HepG2 (cell line): Measurements from ENCODE around the gene MYBL2.

Experiments
- HNF4G ChIP-seq, 2 experiments: sonication (generic) in 1 of 2; formaldehyde crosslinking in 1 of 2; IDR thresholded peaks; 2 replicates each; pipeline versions ENCODE4 v1.4.0 to v1.6.1; 2011 to 2020; ENCODE audit warnings: borderline replicate concordance in 2 of 2, low read depth in 2 of 2, mild to moderate bottlenecking in 2 of 2, low read length in 1 of 2, missing genetic modification reagents in 1 of 2, moderate library complexity in 1 of 2
- MYC ChIP-seq: sonication (generic); formaldehyde crosslinking; IDR thresholded peaks from 2 replicates; pipeline ENCODE4 v1.9.0; 2021; ENCODE audit warnings: missing genetic modification reagents, borderline replicate concordance
- PLRG1 ChIP-seq: fragments of 450-650 bp; conservative IDR thresholded peaks from 2 replicates; pipeline ENCODE4 v1.6.1; 2016
- POLR2AphosphoS5 ChIP-seq: IDR thresholded peaks from 2 replicates; pipeline ENCODE4 v1.6.1; 2012; ENCODE audit warnings: low read depth, low read length
- TARDBP ChIP-seq: sonication (generic); formaldehyde crosslinking; IDR thresholded peaks from 2 replicates; pipeline ENCODE4 v1.8.0; 2022; ENCODE audit warnings: mild to moderate bottlenecking, missing genetic modification reagents
- ZNF12 ChIP-seq: sonication (generic); formaldehyde crosslinking; IDR thresholded peaks from 2 replicates; pipeline ENCODE4 v1.5.0; 2020; ENCODE audit warnings: missing genetic modification reagents
- ZNF629 ChIP-seq: sonication (generic); formaldehyde crosslinking; conservative IDR thresholded peaks from 2 replicates; pipeline ENCODE4 v1.5.0; 2020; ENCODE audit warnings: missing genetic modification reagents
- TF ChIP-seq, protein P1 (sequence below): sonication (generic); formaldehyde crosslinking; IDR thresholded peaks from 2 replicates; pipeline ENCODE4 v1.5.0; 2020; ENCODE audit warnings: mild to moderate bottlenecking, missing genetic modification reagents, moderate library complexity
- TF ChIP-seq, protein P2 (sequence below): fragments of 450-650 bp; IDR thresholded peaks from 2 replicates; pipeline ENCODE4 v1.6.1; 2017; ENCODE audit warnings: mild to moderate bottlenecking

DNA sequence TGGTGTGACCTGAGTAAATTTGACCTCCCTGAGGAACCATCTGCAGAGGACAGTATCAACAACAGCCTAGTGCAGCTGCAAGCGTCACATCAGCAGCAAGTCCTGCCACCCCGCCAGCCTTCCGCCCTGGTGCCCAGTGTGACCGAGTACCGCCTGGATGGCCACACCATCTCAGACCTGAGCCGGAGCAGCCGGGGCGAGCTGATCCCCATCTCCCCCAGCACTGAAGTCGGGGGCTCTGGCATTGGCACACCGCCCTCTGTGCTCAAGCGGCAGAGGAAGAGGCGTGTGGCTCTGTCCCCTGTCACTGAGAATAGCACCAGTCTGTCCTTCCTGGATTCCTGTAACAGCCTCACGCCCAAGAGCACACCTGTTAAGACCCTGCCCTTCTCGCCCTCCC is 35.6 kb downstream of the MYBL2 start:
- TF ChIP-seq, protein P1, sequence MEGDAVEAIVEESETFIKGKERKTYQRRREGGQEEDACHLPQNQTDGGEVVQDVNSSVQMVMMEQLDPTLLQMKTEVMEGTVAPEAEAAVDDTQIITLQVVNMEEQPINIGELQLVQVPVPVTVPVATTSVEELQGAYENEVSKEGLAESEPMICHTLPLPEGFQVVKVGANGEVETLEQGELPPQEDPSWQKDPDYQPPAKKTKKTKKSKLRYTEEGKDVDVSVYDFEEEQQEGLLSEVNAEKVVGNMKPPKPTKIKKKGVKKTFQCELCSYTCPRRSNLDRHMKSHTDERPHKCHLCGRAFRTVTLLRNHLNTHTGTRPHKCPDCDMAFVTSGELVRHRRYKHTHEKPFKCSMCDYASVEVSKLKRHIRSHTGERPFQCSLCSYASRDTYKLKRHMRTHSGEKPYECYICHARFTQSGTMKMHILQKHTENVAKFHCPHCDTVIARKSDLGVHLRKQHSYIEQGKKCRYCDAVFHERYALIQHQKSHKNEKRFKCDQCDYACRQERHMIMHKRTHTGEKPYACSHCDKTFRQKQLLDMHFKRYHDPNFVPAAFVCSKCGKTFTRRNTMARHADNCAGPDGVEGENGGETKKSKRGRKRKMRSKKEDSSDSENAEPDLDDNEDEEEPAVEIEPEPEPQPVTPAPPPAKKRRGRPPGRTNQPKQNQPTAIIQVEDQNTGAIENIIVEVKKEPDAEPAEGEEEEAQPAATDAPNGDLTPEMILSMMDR (CRISPR knock-in tag), result no peak
- no peak for TF ChIP-seq ZNF12
- no peak for TF ChIP-seq POLR2AphosphoS5
- TF ChIP-seq ZNF629 (CRISPR knock-in tag), result no peak
- no peak for TF ChIP-seq PLRG1
- TF ChIP-seq MYC (CRISPR knock-in tag), result no peak
- TF ChIP-seq TARDBP (CRISPR knock-in tag), result no peak
- TF ChIP-seq, protein P2, sequence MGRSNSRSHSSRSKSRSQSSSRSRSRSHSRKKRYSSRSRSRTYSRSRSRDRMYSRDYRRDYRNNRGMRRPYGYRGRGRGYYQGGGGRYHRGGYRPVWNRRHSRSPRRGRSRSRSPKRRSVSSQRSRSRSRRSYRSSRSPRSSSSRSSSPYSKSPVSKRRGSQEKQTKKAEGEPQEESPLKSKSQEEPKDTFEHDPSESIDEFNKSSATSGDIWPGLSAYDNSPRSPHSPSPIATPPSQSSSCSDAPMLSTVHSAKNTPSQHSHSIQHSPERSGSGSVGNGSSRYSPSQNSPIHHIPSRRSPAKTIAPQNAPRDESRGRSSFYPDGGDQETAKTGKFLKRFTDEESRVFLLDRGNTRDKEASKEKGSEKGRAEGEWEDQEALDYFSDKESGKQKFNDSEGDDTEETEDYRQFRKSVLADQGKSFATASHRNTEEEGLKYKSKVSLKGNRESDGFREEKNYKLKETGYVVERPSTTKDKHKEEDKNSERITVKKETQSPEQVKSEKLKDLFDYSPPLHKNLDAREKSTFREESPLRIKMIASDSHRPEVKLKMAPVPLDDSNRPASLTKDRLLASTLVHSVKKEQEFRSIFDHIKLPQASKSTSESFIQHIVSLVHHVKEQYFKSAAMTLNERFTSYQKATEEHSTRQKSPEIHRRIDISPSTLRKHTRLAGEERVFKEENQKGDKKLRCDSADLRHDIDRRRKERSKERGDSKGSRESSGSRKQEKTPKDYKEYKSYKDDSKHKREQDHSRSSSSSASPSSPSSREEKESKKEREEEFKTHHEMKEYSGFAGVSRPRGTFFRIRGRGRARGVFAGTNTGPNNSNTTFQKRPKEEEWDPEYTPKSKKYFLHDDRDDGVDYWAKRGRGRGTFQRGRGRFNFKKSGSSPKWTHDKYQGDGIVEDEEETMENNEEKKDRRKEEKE, result no peak
- no peak for TF ChIP-seq HNF4G (IDR thresholded peaks at IDR 0.05; ENCODE audit: borderline replicate concordance, low read depth, low read length)
- TF ChIP-seq HNF4G (CRISPR knock-in tag; IDR thresholded peaks at IDR 0.05; ENCODE audit: borderline replicate concordance, low read depth), result no peak
